Activated CD8-positive, alpha-beta memory T cell treated with anti-CD3 and anti-CD28 coated beads, Interleukin-2, amount 50 U/mL, for 48 hours (primary cell): ENCODE results near the gene GDF10.

Source experiments
- DNase-seq: peaks from one replicate; pipeline ENCODE4 v3.0.0-alpha.2; 2020

The GDF10 gene

DNA sequence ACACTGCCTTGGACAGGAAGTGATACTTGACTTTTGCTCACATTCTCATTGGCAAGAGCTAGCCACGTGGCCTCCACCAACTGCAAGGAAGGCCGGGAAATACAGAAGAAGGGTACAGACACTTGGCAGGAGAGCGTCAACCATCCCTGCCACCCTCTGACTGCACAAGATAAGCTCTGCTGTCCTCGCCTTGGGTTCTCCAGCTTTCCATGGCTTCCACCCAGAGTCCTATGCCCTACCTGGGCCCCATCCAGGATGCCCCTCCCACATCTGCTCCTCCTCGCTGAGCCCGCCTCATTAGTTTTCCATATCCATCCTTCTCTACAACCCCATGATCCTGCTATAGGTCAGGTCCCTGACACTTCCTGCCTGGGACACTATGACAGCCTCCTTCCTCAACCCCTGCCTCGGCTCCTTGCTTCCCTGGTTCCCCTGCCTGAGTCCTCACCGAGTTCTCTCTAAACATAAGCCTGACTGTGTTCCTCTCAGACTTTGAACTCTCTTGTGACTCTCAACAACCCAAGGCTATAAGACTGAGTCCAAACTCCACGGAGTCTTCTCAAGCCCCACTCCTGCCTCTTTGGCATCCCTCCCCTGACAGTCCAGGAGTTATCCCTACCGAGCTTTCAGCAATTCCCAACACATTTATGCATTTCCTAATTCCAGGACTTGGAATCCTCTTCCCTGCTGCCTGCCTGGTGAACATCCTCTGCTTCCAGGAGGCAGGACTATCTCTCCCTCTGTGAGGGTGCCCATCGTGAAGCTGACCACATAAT lies 23.2 kb upstream of the GDF10 start:
- no peak for DNase-seq

DNA sequence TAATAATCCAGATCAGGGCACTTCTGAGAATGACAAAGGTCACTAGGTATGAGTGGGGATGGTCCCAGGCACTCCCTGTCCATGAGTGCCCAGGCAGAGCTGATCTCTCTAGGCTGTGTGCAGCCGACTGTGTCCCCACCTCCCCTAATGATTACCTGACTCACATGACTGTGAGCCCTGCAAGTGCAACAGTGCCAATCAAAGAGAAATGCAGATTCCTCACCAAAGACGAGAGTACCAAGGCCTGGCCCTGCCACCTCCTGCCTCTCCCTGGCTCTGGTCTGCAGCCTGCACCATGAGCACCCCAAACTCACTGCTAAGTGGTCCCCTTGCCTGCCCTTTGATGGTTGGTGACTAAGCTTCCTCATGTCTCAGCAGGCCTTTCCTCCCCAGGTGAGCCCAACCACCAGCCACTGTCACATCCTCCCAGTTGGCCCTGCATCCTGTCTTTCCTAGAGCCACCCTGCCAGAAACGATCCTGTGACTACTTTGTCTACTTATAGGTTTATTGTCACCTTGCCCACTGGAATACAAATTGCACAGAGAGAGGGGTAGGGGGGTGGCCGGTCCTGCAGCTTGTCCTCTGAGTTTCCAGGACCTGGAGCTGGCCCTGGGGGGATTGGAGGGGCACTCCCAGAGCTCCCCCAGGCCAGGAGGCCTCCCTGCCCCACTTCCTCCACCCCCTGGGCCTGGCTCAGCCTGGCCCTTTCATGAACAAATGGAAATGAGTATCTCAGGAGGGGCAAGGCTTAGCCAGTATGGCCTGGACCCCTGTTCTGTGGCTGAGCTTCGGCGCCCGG lies 22.4 kb upstream of the GDF10 start:
- DNase-seq: no peak

DNA sequence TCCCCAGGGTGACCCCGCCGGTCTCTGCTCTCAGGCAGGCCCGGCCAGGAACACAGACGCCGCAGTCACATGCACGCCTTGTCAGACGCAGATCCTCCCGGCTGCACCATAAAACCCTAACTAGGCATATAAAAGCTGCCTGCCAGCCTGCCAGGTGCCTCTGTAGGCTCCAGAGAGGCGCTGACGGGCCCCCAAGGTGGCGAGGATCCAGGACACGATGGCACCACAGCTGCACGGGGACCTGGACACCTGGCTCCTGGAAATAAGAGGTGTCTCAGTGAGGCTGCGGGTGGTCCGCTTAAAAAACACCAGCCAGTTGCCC lies 21.9 kb upstream of the GDF10 start:
- peak; percentile 50 for DNase-seq

DNA sequence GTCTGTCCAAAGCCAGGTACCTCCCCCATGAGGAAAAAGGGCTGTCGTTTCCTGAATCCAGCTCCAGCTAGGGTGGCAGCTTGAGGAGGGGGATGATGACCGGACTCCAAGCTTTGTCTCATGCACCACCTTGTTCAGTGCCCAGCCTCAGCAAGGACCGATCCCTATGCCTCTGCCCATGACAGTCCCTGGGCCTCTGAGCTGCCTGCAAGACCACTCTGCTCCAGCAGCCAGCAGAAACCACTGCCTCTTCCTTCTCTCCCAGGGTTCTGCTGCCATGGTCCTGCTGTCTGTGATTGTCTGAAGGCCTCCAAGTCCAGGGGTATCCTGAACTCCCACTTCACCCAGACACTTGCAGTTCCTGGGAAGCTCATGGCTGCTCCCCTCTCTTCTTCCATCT lies 21.3 kb upstream of the GDF10 start:
- DNase-seq: no peak

DNA sequence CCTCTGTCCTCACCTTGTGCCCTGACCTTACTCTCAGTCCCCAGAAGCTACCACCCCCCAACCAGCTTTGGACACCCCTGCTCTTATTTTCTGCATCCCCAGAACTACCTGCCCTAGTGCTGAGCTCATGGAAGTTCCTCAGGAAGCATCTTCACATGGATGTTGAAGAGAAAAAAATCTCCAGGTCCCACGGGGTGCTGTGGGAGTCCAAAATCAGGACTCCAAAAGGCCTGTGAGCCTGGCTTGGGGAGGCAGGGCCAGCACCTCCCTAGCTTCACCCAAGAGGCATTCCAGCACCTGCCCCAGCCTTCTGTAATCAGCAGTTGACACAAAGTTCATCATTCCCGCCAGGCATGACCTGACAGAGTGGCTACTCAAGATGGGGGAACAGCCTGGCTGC lies 20.7 kb upstream of the GDF10 start:
- DNase-seq: peak; percentile 36

DNA sequence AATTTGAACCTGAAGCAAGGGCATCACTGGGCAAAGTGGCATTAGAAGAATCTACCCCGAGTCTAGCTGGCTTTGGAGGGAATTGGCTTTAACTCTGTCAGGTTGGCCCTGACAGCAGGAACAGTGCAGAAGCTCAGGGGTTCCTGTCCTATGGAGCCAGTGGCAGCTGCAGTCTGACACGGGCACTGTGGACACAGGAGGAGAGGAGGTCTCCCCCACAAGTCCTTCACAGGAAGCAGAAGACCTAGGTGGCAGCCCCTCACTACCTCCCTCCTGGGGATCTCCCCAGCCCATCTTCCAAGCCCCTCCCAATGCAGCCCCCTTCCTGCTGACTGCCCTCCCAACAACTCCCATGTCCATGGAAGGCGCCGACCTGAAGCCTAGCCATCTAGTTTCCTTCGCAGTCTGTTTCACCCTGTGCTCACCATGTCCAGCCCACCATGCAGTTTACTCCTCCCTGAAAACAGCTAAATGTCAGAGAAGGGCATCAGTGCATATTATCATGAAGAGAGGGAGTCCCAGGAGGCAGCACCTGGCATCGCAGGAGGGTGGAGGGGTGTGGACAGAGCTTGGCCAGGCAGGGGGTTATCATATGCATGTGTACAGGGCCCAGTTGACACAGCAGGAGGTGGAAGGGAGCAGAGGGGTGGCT lies 17.9 kb upstream of the GDF10 start:
- no peak for DNase-seq

DNA sequence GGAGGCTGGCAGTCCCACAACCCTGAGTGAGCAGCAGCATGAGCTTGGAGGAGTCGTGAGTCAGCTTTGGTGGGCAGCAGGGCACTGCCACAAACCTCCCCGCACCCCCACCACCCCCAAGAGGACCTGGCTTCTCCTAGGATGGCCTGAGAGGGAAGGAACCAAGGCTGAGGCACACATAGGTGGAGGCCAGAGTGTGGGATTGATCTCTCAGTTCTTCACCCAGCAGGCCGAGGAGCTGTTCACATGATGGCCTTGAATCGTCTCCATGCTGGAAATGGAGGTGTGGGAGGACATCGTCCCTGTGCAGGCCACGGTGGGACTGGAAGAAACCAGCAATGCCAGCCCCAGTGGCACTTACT lies 17.4 kb upstream of the GDF10 start:
- DNase-seq: no peak

DNA sequence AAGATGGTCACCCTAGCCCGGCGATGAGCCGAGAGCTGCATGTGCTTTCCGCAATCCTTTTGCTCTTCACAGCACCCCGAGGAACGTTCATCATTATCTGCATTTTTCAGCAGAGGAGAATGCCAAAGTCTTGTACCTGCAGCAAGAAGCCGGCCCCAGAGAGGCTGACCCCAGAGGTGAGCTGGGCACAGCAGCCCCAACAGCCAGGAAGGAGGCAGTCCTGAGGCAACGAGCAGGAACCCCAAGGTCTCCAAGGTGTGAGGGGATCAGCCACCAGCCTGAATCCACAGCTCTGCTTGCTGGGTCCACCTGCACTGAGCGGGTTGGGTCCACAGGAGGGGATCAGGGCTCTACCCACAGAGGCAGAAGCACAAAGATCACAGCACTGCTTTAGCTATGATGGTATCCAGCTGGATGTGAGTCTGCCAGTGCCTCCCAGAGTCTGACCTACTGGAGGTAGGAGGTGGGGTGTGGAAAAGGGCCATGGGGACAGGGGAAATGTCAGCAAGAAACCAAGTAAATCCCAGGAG lies 16.8 kb upstream of the GDF10 start:
- no peak for DNase-seq

DNA sequence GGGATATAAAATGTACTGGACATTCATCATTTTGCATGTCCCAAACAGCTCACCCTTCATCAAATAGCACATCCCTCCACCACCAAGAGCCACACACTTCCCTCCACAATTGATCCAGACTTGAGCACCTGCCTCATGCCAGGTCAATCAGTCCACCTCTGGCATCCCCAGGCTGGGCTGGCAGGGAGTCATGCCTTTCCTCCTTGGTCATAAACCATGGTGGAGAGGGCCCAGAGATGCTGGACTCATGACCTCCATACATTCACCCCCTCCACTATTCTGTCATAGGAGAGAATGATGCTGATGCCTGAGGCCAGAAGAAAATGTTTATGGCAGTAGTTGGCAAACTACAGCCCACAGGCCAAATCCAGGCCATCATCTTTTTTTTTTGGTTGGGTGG lies 16.1 kb upstream of the GDF10 start:
- DNase-seq: no peak

DNA sequence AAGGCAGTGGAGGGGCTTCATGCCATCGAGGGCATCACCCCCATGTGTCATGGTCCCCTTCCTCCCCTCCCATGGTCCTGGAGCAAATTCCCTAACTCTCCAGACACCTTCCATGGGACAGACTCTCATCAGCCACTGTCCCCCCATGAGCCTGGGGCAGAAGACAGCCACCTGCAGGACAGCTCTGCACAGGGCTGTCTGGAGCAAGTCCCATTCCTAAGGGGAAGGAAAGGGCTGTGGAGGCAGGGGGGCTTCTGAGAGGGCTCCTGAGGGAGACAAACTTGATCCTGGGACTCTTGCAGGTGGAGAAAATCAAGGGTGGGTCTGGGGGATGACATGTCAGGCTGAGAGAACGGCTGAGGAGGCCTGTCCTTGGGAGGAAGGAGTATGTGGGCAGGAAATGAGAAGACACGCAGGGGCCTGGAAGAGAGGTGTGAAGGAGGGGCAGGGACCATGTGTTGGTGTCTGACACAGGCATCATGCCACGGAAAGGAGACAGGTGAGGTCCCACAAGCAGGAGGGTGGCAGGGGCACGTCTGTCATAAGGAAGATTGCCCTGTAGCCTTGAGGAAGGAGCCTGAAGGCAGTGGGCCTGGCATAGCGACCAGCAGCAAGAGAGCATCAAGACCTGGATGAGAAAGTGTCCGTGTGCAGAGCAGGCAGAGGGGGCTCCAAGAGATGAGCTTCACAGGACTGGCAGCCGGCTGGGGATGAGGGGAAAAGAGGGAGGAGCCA lies 14.4 kb upstream of the GDF10 start:
- DNase-seq: no peak

DNA sequence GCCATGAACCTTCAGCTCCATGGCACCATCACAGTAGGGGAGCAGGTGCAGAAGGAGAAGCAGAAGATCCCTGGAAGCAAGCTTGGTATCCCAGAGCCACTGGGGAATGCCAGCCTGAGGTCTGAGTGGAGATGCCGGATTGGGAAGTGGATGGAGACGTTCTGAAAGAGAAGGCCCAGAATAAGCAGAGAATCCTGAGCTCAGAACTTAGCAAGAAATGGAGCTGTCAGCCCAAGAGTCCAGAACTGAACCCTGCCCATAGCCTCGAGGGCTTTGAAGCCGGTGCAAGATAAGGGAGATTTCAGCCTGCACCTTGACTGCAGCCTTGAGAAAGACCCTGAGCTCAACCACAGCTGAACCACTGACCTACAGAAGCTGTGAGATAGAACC lies 13.9 kb upstream of the GDF10 start:
- no peak for DNase-seq

DNA sequence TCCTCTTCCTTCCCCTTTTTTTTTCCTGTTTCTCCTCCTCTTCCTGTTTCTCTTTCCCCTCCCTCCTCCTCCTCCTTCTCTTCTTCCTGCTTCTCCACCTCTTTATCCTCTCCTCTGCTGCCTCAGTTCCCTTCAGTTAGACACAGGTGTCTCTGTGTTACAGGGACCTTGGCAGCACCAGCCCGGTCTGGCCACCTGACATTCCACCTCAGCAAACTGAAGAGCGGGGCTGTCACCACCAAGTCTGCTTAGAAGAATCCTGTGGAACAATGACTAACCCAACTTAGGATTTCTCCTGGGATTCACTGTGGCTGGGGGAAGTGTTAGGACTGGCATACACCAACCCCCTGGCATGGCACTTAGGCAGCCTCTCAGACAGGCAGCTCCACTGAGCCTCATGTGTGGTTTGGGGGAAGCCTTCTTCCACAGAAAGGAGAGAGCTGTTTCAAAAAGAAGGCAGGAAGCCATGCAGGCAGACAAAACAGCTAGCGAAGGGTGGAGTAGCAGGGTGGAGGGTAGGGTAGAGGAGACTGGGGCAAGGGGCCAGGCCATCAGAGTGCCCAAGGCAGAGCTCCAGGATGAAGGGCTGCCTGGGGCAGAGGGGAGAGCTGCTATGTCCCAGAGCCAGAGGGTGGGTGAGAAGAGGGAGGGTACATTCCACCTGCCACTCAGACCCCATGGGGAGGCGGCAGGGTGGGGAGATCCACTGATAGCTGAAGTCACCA lies 13.2 kb upstream of the GDF10 start:
- DNase-seq: no peak

DNA sequence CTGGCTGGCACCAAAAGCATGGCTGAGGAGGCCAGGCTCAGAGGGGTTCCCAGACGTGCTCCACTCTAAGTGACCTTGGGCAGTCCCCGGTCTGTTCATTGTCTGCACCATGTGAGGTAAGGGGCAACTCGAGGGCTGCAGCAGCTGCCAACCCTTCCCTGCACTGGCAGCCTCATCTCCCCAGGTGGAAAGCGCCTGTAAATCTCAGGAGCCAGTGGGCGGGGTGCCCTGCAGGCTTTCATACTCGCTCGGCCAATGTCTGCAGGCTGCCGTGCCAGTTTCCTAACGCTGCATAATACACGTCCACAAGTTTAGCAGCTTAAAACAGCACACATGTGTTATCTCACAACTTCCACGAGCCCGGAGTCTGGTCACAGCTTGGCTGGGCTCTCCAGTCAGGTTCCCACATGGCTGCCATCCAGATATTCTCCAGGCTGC lies 12.6 kb upstream of the GDF10 start:
- DNase-seq: no peak

DNA sequence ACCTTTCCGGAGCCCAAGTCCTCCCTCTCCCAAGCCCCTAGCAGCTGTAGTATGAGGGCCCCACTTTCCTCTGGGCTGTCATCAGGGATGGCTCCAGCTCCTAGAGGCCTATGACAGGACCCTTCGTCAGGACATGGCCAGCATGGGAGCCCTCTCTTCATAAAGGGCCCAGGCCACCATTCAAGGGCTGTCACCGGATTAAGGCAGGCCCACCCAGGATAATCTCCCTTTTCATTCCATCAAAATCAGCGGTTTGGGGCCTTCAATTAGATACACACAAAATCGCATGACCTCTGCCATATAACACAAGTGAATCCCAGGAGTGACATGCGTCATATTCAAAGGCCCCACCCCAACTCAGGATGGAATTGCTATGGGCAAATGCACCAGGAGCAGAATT lies 12.2 kb upstream of the GDF10 start:
- DNase-seq: no peak

DNA sequence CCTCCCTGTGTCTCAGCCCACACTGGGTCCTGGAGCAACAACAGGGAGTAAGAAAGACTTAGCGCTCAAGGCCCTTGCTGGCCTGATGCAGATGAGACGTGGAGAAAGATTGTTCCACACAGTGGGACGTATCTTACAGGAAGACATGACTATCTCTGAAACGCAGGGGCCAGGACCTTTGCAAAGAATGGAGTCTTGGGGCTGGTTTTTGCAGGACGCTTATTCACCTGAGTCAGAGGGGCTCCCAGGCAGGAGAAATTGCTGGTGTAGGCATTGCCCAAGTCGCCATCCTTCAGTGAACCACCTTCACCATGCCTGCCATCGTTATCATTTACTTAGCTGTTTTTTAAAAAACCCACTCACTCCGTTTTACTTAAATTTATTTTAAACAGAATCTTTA lies 11.8 kb upstream of the GDF10 start:
- DNase-seq: peak; percentile 25

DNA sequence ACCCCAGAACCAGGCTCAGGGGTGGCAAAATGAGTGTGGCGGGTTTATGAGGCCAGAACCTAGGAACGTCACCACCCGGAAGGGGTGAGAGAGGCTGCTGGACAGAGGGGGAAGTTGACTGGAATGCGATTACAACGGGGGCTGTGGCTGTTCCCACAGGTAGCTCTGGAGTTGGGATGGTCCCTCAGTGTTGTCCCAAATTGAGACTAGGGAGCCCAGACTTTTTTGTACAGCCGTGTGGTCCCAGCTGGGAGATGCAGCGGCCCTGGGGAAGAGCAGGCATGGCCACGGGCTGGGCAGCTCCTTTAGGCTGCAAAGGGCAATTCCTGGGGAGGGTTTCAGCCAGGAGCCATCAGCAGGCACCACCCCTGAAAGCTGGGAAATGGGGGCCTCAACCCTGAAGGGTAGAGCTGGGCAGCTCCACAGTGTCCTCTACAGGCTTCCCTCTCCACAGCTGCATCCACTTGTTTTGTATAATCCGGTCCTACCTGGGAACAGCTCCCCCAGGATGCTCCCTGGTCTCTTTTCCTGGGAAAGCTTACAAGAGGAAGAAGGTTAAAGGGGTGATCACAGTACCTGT lies 11.0 kb upstream of the GDF10 start:
- DNase-seq: no peak

DNA sequence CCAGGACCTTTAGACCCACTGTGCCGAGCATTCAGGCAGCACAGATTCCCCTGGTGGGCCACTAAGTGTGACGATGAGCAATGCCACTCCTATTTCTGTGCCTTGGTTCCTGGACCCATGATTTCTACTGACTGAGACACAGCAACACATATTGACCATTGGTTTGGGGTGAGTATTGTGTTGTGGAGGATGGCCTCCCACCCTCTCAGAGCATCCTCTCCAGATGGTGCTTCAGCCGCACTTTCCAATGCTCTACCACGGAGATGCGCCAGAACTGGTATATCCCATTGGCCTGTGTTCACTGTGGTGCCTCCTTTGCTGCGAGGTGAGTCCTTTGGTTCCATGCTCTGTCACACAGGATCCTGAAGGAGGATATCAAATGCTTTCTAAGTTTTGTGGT lies 10.1 kb upstream of the GDF10 start:
- DNase-seq: no peak

DNA sequence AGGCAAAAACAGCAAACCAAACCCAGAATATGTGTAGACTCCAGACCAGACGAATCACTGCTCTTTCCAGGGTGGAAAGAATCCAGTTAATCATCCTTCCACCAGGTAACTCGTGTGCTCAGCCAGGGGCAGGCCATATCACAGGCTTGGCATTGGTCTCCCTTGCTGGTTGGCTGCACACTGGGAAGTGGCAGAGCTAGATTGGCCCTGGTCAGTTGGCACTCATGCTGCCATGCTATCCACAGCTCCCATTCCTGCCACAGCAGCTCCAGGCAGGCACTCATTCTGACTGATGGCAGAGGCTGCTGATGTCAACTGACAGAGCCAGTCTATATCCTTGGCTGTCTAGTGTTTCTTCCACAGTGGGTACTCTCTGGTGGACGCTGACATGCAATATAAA lies 9.7 kb upstream of the GDF10 start:
- DNase-seq: peak; percentile 29

DNA sequence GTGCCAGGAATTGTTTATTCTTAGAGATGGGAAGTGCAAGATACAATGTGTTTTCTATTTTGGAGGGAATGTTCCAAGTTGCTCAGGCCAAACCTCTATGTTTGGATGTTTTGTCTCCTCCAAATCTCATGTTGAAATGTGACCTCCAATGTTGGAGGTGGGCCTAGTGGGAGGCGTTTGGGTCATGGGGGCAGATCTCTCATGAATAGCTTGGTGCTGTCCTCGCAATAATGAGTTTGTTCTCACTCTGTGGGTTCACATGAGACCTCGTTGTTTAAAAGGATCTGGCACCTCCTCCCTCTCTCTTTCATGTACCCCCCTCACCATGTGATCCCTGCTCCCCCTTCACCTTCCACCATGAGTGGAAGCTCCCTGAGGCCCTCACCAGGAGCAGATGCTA lies 8.3 kb upstream of the GDF10 start:
- DNase-seq: no peak

DNA sequence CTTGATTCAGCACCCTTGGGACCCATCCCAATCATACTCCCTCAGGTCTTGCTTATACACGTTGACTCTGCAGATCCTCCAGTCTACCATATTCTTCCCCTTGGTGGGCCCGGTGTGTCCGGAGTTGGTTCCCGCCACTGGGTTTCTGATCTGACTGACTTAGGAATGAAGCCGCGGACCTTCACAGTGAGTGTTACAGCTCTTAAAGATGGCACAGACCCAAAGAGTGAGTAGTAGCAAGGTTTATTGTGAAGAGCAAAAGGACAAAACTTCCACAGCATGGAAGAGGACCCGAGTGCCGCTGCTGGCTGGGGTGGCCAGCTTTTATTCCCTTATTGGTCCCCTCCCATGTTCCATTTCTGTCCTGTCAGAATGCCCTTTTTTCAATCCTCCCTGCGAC lies 5.9 kb upstream of the GDF10 start:
- DNase-seq: no peak

DNA sequence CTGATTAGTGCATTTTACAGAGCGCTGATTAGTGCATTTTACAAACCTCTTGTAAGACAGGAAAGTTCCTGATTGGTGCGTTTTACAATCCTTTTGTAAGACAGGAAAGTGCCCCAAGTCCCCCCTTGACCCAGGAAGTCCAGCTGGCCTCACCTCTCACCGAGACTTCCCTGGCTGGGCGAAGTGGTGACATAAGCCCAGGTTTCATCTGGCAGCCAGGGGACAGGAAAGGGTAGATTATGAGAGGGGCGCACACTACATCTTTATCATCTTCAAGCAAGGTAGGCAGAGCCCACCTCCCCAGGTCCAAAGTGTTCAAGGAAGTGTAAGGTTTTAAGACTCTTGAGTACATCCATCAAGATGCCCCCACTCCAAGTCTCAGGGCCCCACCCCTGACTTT lies 5.5 kb upstream of the GDF10 start:
- no peak for DNase-seq

DNA sequence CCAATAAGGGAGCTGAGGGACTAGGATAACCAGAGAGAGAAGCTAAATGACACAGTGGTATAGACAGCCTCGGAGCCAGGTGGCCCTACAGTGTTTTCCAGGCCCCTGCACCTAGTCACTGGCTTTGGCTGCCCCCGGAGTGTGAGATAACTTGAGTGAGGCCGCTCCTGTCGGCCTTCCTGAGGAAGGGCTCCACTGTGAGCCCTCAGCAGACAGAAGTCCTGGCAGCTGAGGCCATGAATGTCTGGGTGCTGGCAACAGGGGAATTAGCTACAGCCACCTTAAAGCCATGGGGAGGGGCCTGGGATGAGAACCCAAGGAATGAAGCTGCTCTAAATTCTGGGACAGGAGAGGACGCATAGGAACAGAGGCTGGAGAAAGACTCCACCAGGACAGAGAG lies 4.6 kb upstream of the GDF10 start:
- DNase-seq: no peak
